ENCODE measurements around the gene FDX2. TPM values are rescaled to one million over a fixed set of nuclear protein-coding genes. Genes with fewer than 3 reads are reported as not detected.

The FDX2 gene
- total and polyA plus RNA-seq, 2 of the 13 experiments (the other 11 are each of a cell fraction or from before 2014, with no cell fraction given): 21.0 to 24.7 TPM

DNA sequence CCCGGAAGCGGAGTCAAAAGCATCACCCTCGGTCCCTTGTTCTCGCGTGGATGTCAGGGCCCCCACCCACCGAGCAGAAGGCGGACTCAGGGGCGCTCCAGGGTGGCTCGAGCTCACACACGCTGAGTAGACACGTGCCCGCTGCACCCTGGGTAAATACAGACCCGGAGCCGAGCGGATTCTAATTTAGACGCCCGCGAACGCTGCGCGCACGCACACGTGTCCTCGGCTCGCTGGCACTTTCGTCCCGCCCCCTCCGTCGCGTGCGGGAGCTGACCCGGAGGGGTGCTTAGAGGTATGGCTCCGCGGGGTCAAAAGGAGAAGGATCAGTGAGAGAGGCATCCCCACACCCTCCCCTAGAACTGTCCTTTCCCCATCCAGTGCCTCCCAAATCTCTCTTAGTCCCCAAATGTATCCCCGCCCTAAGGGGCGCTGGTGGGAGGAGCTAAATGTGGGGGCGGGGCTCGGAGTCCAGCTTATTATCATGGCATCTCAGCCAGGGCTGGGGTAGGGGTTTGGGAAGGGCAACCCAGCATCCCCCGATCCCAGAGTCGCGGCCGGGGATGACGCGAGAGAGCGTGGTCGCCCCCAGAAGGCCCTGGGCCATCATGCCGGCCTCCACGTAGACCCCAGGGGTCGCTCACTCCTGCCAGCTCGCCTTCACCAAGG is 26.5 kb downstream of the FDX2 start (continued):
- TF ChIP-seq ZNF329 (CRISPR knock-in tag; IDR thresholded peaks at IDR 0.05; ENCODE audit: low read depth): peak; percentile 72; the same call in 1 of the 2 replicates

DNA sequence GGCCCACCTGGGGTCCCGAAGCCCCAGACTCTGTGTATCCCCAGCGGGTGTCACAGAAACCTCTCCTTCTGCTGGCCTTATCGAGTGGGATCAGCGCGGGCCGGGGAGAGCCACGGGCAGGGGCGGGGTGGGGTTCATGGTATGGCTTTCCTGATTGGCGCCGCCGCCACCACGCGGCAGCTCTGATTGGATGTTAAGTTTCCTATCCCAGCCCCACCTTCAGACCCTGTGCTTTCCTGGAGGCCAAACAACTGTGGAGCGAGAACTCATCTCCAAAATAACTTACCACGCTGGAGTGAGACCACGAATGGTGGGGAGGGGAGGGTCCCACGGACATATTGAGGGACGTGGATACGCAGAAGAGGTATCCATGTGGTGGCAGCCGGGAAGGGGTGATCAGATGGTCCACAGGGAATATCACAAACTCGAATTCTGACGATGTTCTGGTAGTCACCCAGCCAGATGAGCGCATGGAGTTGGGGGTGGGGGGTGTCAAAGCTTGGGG is 27.1 kb downstream of the FDX2 start:
- ChIA-PET CTCF (ENCODE audit: low intra/inter-chr PET ratio, low total read pairs) (no interaction called here), POLR2A (interaction anchor here (0.5 to 7.3 kb wide), 12 partner anchors 9 to 182 kb away, joined by 3 to 149 read pairs (median 4); partner anchors contain the start of genes ICAM1, PPAN, RAVER1 and TYK2)
- DNase-seq (ENCODE audit: low spot score): peak; percentile 77
- Histone ChIP-seq H3K9ac (ENCODE audit: insufficient read depth, low read depth, low read length) (peak overlapping the region; percentile 34; the same call in 1 of the 2 replicates), H3K4me3 (replicated peaks in 1 of 3; ENCODE audit: insufficient read depth in 1 of 3, low read depth in 2 of 3, low read length in 3 of 3) (peak overlapping the region; percentile 24 to 79 (median 52); a peak in 5 of 6 replicates), H3K4me2 (ENCODE audit: low read depth, low read length) (peak overlapping the region; percentile 97), H3K79me2 (ENCODE audit: insufficient read depth, low read length) (no peaks in the 10 kb centered on the region), H3K27me3 (ENCODE audit: control insufficient read depth in 1 of 2, insufficient read depth in 2 of 2, low read length in 2 of 2) (peaks cover 0 to 20% of the 10 kb centered on the region in 2 experiments; a peak in 3 of 5 replicates), H3K27ac (ENCODE audit: extremely low read length, insufficient read depth, low read length) (no peak overlapping the region), H3K9me3 (ENCODE audit: low read length) (no peaks in the 10 kb centered on the region), H3K4me1 (ENCODE audit: insufficient read depth, low read length) (peaks cover 70% of the 10 kb centered on the region), H3K36me3 (replicated peaks in 1 of 2; ENCODE audit: control insufficient read depth in 1 of 2, insufficient read depth in 2 of 2, low read length in 2 of 2) (peaks cover 12 to 18% of the 10 kb centered on the region in 2 experiments), H2AFZ (ENCODE audit: low read length) (no peak overlapping the region), H4K20me1 (ENCODE audit: insufficient read depth, low read length) (0 out of 2 replicates have a peak, but pooled peaks cover 6% of the 10 kb centered on the region)
- BruUV-seq (replicated peaks): no TSS peak
- ATAC-seq: peak; percentile 65
- peak; percentile 87 for FAIRE-seq
- 2% methylated on average over 21 of the region's 23 CpGs for WGBS (ENCODE audit: low lambda C conversion rate)
- in situ Hi-C loops (cut with HindIII; ENCODE audit: extremely low pct_ligation_motif_present, low pct_unique_long_range_greater_than_20kb) (no loop called here), intact Hi-C loops (cut with micrococcal nuclease; ENCODE audit: unreplicated experiment) (no loop called here)
- TF ChIP-seq PHF21A (CRISPR knock-in tag; IDR thresholded peaks at IDR 0.05): peak; percentile 51
- no peak for TF ChIP-seq PHF20 (CRISPR knock-in tag; IDR thresholded peaks at IDR 0.05)
- TF ChIP-seq JUN (CRISPR knock-in tag; IDR thresholded peaks at IDR 0.05): no peak
- TF ChIP-seq RFX3 (CRISPR knock-in tag; IDR thresholded peaks at IDR 0.05): no peak
- peak; percentile 27; the same call in 1 of the 2 replicates for TF ChIP-seq ZNF230 (CRISPR knock-in tag; IDR thresholded peaks at IDR 0.05)
- no peak for TF ChIP-seq SNAPC4 (CRISPR knock-in tag; IDR thresholded peaks at IDR 0.05)
- TF ChIP-seq SP140L (CRISPR knock-in tag; IDR thresholded peaks at IDR 0.05; ENCODE audit: borderline replicate concordance): no peak
- peak; percentile 34; the same call in 1 of the 2 replicates for TF ChIP-seq TFDP1 (CRISPR knock-in tag; IDR thresholded peaks at IDR 0.05; ENCODE audit: borderline replicate concordance)
- no peak for TF ChIP-seq AKNA (CRISPR knock-in tag; IDR thresholded peaks at IDR 0.05; ENCODE audit: borderline replicate concordance)
